ENCODE measurements around the gene DENND1A.

The DENND1A gene

DNA sequence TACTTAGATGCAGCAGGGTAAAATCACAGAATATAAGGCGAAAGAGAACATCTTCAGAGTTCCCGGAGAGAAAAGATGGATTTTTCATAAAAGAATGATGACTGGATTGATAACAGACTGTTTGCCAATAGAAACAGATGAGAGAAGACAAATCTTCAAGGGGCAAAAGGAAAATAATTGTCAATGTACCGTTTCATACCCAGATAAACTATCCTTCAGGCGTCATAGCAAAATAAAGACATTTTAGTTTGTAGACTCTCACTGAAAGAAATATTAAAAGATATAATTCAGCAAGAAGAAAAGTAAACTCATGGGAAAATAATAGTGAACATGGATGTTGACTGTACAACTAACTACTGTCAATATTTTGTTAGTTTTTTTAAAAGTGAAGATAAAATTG, 399.7 kb downstream of the DENND1A start:
- Histone ChIP-seq H3K36me3 (ENCODE audit: control insufficient read depth, insufficient read depth, low read length) (no peaks in the 10 kb centered on the region), H3K4me1 (ENCODE audit: control insufficient read depth, insufficient read depth, low read length, poor library complexity, severe bottlenecking) (no peaks in the 10 kb centered on the region), H3K27ac (ENCODE audit: low read depth, low read length, severe bottlenecking) (no peak overlapping the region), H3K4me3 (ENCODE audit: extremely low read depth, insufficient read depth, low read length, poor library complexity, severe bottlenecking) (no peak overlapping the region), H3K9me3 (ENCODE audit: control insufficient read depth, low read length) (peaks cover 8% of the 10 kb centered on the region)
- 42 to 100% methylated on average over 1 to 2 of the region's 4 CpGs for WGBS, 2 experiments (ENCODE audit: insufficient coverage in 2 of 2)

- Histone ChIP-seq H3K4me1 (ENCODE audit: control insufficient read depth, insufficient read depth, low read length, poor library complexity, severe bottlenecking) (no peaks in the 10 kb centered on the region), H3K36me3 (ENCODE audit: control insufficient read depth, insufficient read depth, low read length) (no peaks in the 10 kb centered on the region), H3K9me3 (ENCODE audit: control insufficient read depth, low read length) (peaks cover 8% of the 10 kb centered on the region), H3K27ac (ENCODE audit: low read depth, low read length, severe bottlenecking) (no peak overlapping the region), H3K4me3 (ENCODE audit: extremely low read depth, insufficient read depth, low read length, poor library complexity, severe bottlenecking) (no peak overlapping the region)
- 86% methylated on average over 2 of the region's 2 CpGs; no CpG with 5 or more reads in 1 of the 2 experiments for WGBS, 2 experiments (ENCODE audit: insufficient coverage in 2 of 2)
Observed at GRCh38 chr9:123528501-123528900, 401.4 kb downstream of the DENND1A start.

DNA sequence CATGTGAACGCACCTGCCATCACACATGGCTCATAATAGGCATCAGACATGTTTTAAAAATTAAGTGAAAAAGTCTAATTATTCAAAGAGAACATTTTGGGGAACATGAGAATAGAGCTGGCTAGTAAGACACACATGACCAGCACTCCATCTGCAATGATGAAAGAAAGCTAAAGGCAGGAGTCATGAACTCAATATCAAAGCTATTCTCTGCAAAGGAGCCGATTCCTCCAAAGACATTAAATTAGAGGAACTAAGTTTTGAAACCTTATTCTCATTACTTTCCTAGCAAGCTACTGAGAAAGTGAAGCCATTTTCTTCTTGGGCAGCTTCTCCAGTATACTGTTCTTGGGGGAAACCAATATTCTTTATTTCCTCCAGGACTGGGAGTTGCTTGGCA, 401.9 kb downstream of the DENND1A start:
- WGBS, 2 experiments (ENCODE audit: insufficient coverage in 2 of 2): 80% methylated on average over 1 of the region's 2 CpGs; no CpG with 5 or more reads in 1 of the 2 experiments
- H3K4me3 ChIP-seq (ENCODE audit: extremely low read depth, insufficient read depth, low read length, poor library complexity, severe bottlenecking): no peak overlapping the region
- H3K4me1 ChIP-seq (ENCODE audit: control insufficient read depth, insufficient read depth, low read length, poor library complexity, severe bottlenecking): no peaks in the 10 kb centered on the region
- peaks cover 8% of the 10 kb centered on the region for H3K9me3 ChIP-seq (ENCODE audit: control insufficient read depth, low read length)
- no peaks in the 10 kb centered on the region for H3K36me3 ChIP-seq (ENCODE audit: control insufficient read depth, insufficient read depth, low read length)
- H3K27ac ChIP-seq (ENCODE audit: low read depth, low read length, severe bottlenecking): no peak overlapping the region

- no peaks in the 10 kb centered on the region for H3K36me3 ChIP-seq (ENCODE audit: control insufficient read depth, insufficient read depth, low read length)
Observed at GRCh38 chr9:123525957-123526356, 404.0 kb downstream of the DENND1A start.

DNA sequence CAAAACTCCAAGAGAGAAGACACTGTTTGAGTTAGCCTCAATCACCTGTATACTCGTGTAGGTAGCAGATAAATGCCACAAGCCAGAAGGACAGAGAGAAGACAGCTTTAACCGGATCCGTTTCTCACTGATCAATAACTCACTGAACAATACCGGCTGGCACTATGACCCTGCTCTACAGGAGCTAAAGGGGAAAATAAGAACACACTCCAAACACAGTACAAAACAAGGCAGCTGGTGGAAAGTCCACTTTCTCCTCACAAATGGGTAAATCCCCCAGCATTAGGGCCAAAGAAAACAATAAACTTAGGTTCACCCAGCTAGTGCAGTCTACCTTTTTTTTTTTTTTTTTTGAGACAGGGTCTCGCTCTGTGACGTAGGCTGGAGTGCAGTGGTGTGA, 404.5 kb downstream of the DENND1A start:
- H3K27ac ChIP-seq (ENCODE audit: low read depth, low read length, severe bottlenecking): no peak overlapping the region
- H3K9me3 ChIP-seq (ENCODE audit: control insufficient read depth, low read length): peaks cover 8% of the 10 kb centered on the region
- H3K4me1 ChIP-seq (ENCODE audit: control insufficient read depth, insufficient read depth, low read length, poor library complexity, severe bottlenecking): no peaks in the 10 kb centered on the region
- 83 to 87% methylated on average over 1 to 4 of the region's 6 CpGs for WGBS, 2 experiments (ENCODE audit: insufficient coverage in 2 of 2)
- no peaks in the 10 kb centered on the region for H3K36me3 ChIP-seq (ENCODE audit: control insufficient read depth, insufficient read depth, low read length)
- no peak overlapping the region for H3K4me3 ChIP-seq (ENCODE audit: extremely low read depth, insufficient read depth, low read length, poor library complexity, severe bottlenecking)

More at GRCh38 chr9:123525957-123526356, 404.0 kb downstream of the DENND1A start:
- Histone ChIP-seq H3K4me3 (ENCODE audit: extremely low read depth, insufficient read depth, low read length, poor library complexity, severe bottlenecking) (no peak overlapping the region), H3K4me1 (ENCODE audit: control insufficient read depth, insufficient read depth, low read length, poor library complexity, severe bottlenecking) (no peaks in the 10 kb centered on the region), H3K9me3 (ENCODE audit: control insufficient read depth, low read length) (peaks cover 8% of the 10 kb centered on the region), H3K27ac (ENCODE audit: low read depth, low read length, severe bottlenecking) (no peak overlapping the region)
- 95 to 100% methylated on average over 2 to 3 of the region's 3 CpGs for WGBS, 2 experiments (ENCODE audit: insufficient coverage in 2 of 2)

GRCh38 chr9:123524866-123525265, 405.1 kb downstream of the DENND1A start:
- no peaks in the 10 kb centered on the region for H3K4me1 ChIP-seq (ENCODE audit: control insufficient read depth, insufficient read depth, low read length, poor library complexity, severe bottlenecking)
- WGBS, 2 experiments (ENCODE audit: insufficient coverage in 2 of 2): 99 to 100% methylated on average over 3 to 5 of the region's 6 CpGs
- H3K27ac ChIP-seq (ENCODE audit: low read depth, low read length, severe bottlenecking): no peak overlapping the region
- no peak overlapping the region for H3K4me3 ChIP-seq (ENCODE audit: extremely low read depth, insufficient read depth, low read length, poor library complexity, severe bottlenecking)
- H3K9me3 ChIP-seq (ENCODE audit: control insufficient read depth, low read length): peaks cover 3% of the 10 kb centered on the region
- H3K36me3 ChIP-seq (ENCODE audit: control insufficient read depth, insufficient read depth, low read length): no peaks in the 10 kb centered on the region

- H3K4me3 ChIP-seq (ENCODE audit: extremely low read depth, insufficient read depth, low read length, poor library complexity, severe bottlenecking): no peak overlapping the region
- 100% methylated on average over 1 of the region's 2 CpGs for WGBS, 2 experiments (ENCODE audit: insufficient coverage in 2 of 2)
- no peaks in the 10 kb centered on the region for H3K9me3 ChIP-seq (ENCODE audit: control insufficient read depth, low read length)
- no peaks in the 10 kb centered on the region for H3K4me1 ChIP-seq (ENCODE audit: control insufficient read depth, insufficient read depth, low read length, poor library complexity, severe bottlenecking)
- H3K27ac ChIP-seq (ENCODE audit: low read depth, low read length, severe bottlenecking): no peak overlapping the region
- H3K36me3 ChIP-seq (ENCODE audit: control insufficient read depth, insufficient read depth, low read length): no peaks in the 10 kb centered on the region
Observed at GRCh38 chr9:123523845-123524244, 406.1 kb downstream of the DENND1A start.

DNA sequence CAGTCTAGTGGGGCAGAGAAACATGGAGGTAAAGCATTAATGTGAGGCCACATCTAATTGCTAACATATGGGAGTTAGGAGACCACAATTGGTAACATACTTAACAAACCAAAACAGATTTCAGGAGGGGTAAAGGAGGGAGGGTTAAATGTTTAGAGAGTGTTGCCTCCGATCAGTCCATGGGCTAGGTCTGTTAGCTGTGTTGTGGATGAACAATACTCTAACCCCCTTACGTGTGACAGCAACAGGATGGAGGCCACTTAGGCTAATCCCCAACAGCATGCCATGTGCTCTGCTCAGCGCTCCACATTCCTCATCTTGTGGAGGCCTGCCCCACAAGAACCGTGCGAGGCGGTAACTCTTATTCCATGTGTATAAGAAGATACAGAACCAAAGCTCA, 406.9 kb downstream of the DENND1A start:
- Histone ChIP-seq H3K36me3 (ENCODE audit: control insufficient read depth, insufficient read depth, low read length) (no peaks in the 10 kb centered on the region), H3K4me1 (ENCODE audit: control insufficient read depth, insufficient read depth, low read length, poor library complexity, severe bottlenecking) (no peaks in the 10 kb centered on the region), H3K4me3 (ENCODE audit: extremely low read depth, insufficient read depth, low read length, poor library complexity, severe bottlenecking) (no peak overlapping the region), H3K9me3 (ENCODE audit: control insufficient read depth, low read length) (no peaks in the 10 kb centered on the region), H3K27ac (ENCODE audit: low read depth, low read length, severe bottlenecking) (no peak overlapping the region)
- 98 to 100% methylated on average over 3 to 6 of the region's 6 CpGs for WGBS, 2 experiments (ENCODE audit: insufficient coverage in 2 of 2)

- no peaks in the 10 kb centered on the region for H3K9me3 ChIP-seq (ENCODE audit: control insufficient read depth, low read length)
- no peak overlapping the region for H3K4me3 ChIP-seq (ENCODE audit: extremely low read depth, insufficient read depth, low read length, poor library complexity, severe bottlenecking)
- H3K27ac ChIP-seq (ENCODE audit: low read depth, low read length, severe bottlenecking): no peak overlapping the region
- WGBS, 2 experiments (ENCODE audit: insufficient coverage in 2 of 2): 85 to 100% methylated on average over 1 to 2 of the region's 2 CpGs
- H3K36me3 ChIP-seq (ENCODE audit: control insufficient read depth, insufficient read depth, low read length): no peaks in the 10 kb centered on the region
- no peaks in the 10 kb centered on the region for H3K4me1 ChIP-seq (ENCODE audit: control insufficient read depth, insufficient read depth, low read length, poor library complexity, severe bottlenecking)
Observed at GRCh38 chr9:123522251-123522650, 407.7 kb downstream of the DENND1A start.

GRCh38 chr9:123518338-123518737, 411.6 kb downstream of the DENND1A start:
- H3K36me3 ChIP-seq (ENCODE audit: control insufficient read depth, insufficient read depth, low read length): no peaks in the 10 kb centered on the region
- no CpG with 5 or more reads among the region's 1 CpG for WGBS, 2 experiments (ENCODE audit: insufficient coverage in 2 of 2)
- H3K9me3 ChIP-seq (ENCODE audit: control insufficient read depth, low read length): no peaks in the 10 kb centered on the region
- no peaks in the 10 kb centered on the region for H3K4me1 ChIP-seq (ENCODE audit: control insufficient read depth, insufficient read depth, low read length, poor library complexity, severe bottlenecking)
- no peak overlapping the region for H3K27ac ChIP-seq (ENCODE audit: low read depth, low read length, severe bottlenecking)
- H3K4me3 ChIP-seq (ENCODE audit: extremely low read depth, insufficient read depth, low read length, poor library complexity, severe bottlenecking): no peak overlapping the region

DNA sequence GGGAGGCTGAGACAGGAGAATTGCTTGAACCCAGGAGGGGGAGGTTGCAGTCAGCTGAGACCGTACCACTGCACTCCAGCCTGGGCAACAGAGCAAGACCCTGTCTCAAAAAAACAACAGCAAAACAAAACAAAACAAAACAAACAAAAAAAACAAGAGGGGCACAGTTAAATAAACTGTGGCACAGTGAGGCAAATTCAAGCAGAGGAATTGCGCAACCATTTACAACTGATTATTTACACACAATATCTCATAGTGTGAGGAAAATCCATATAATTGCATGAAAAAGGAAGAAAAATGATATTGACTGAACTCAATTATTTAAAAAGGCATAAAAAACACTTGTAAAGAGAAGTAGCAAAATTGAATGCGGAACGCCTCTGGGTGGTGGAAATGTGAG, 412.4 kb downstream of the DENND1A start:
- no CpG with 5 or more reads among the region's 4 CpGs for WGBS, 2 experiments (ENCODE audit: insufficient coverage in 2 of 2)
- H3K4me1 ChIP-seq (ENCODE audit: control insufficient read depth, insufficient read depth, low read length, poor library complexity, severe bottlenecking): no peaks in the 10 kb centered on the region
- H3K4me3 ChIP-seq (ENCODE audit: extremely low read depth, insufficient read depth, low read length, poor library complexity, severe bottlenecking): no peak overlapping the region
- no peaks in the 10 kb centered on the region for H3K36me3 ChIP-seq (ENCODE audit: control insufficient read depth, insufficient read depth, low read length)
- H3K27ac ChIP-seq (ENCODE audit: low read depth, low read length, severe bottlenecking): no peak overlapping the region
- H3K9me3 ChIP-seq (ENCODE audit: control insufficient read depth, low read length): no peaks in the 10 kb centered on the region
